Hepatocyte (in vitro differentiated cells): Measurements from ENCODE around the gene PAQR5. TPM values are rescaled to one million over a fixed set of nuclear protein-coding genes. Genes with fewer than 3 reads are reported as not detected.
"Not testable (repeated sequence)": the region's sequence is repeated elsewhere in the genome, so short reads cannot be mapped to it uniquely, and the experiment has no call there.

Source experiments
- DNase-seq: peaks from one replicate; pipeline ENCODE4 v3.0.0-alpha.2; 2016; ENCODE audit warnings: low spot score
- H2AFZ ChIP-seq: fragments of 200-600 bp; sonication (generic); 2 replicates; pipeline ENCODE4 v1.6.0; 2016; ENCODE audit warnings: antibody characterized with exemption, mild to moderate bottlenecking
- H3K27ac ChIP-seq: fragments of 200-600 bp; sonication (generic); 2 replicates; pipeline ENCODE4 v1.5.1; 2016; ENCODE audit warnings: mild to moderate bottlenecking
- H3K27me3 ChIP-seq: fragments of 200-600 bp; sonication (generic); 2 replicates; pipeline ENCODE4 v1.6.1; 2016
- H3K36me3 ChIP-seq: fragments of 200-600 bp; sonication (generic); replicated peaks from 2 replicates; pipeline ENCODE4 v1.5.1; 2016; ENCODE audit warnings: low read depth; ENCODE audit not compliant: insufficient read depth
- H3K4me1 ChIP-seq: fragments of 200-600 bp; sonication (generic); 2 replicates; pipeline ENCODE4 v1.5.1; 2016; ENCODE audit warnings: mild to moderate bottlenecking, moderate library complexity; ENCODE audit not compliant: insufficient read depth
- H3K4me2 ChIP-seq: fragments of 200-600 bp; sonication (generic); 2 replicates; pipeline ENCODE4 v1.6.0; 2016
- H3K4me3 ChIP-seq: fragments of 200-600 bp; sonication (generic); 2 replicates; pipeline ENCODE4 v1.5.1; 2016; ENCODE audit warnings: mild to moderate bottlenecking
- H3K79me2 ChIP-seq: fragments of 200-600 bp; sonication (generic); 2 replicates; pipeline ENCODE4 v1.6.0; 2017; ENCODE audit warnings: mild to moderate bottlenecking
- H3K9me2 ChIP-seq: fragments of 200-600 bp; sonication (generic); replicated peaks from 2 replicates; pipeline ENCODE4 v1.6.0; 2017; ENCODE audit warnings: mild to moderate bottlenecking; ENCODE audit not compliant: insufficient read depth
- H3K9me3 ChIP-seq: fragments of 200-600 bp; sonication (generic); 2 replicates; pipeline ENCODE4 v1.5.1; 2016; ENCODE audit warnings: low read depth, mild to moderate bottlenecking
- H4K20me1 ChIP-seq: fragments of 200-600 bp; sonication (generic); 2 replicates; pipeline ENCODE4 v1.6.0; 2016; ENCODE audit warnings: mild to moderate bottlenecking; ENCODE audit not compliant: insufficient read depth, poor library complexity, severe bottlenecking
- EZH2 ChIP-seq: fragments of 200-600 bp; sonication (generic); IDR thresholded peaks from 2 replicates; pipeline ENCODE4 v1.6.1; 2016; ENCODE audit warnings: antibody characterized with exemption, mild to moderate bottlenecking, borderline replicate concordance
- EZH2phosphoT487 ChIP-seq: fragments of 200-600 bp; sonication (generic); IDR thresholded peaks from one replicate; pipeline ENCODE4 v1.6.1; 2018; ENCODE audit warnings: antibody characterized with exemption, mild to moderate bottlenecking, low read depth, moderate library complexity; ENCODE audit not compliant: unreplicated experiment, severe bottlenecking
- WGBS: methylation state at CpG from one replicate; pipeline ENCODE4 v1.1.6; 2016; ENCODE audit warnings: low lambda C conversion rate; ENCODE audit errors: missing lambda C conversion rate; 5-methylcytosine and 5-hydroxymethylcytosine counted together
- polyA plus RNA-seq: library from polyadenylated mRNA; unstranded; fragments of >200 nt; fragmentation: Nextera tagmentation; extraction: Ambion mirVana; gene quantifications from 2 replicates; pipeline ENCODE4 v1.2.1, GENCODE V29; 2016
- total RNA-seq: library from RNA; depleted of rRNA; stranded (reverse); fragments of >200 nt; gene quantifications from 2 replicates; pipeline ENCODE4 v1.2.3, GENCODE V29; 2014
- TF ChIP-seq, protein P1 (sequence below): fragments of 200-600 bp; sonication (generic); IDR thresholded peaks from 2 replicates; pipeline ENCODE4 v1.5.1; 2016; ENCODE audit warnings: antibody characterized with exemption, mild to moderate bottlenecking; ENCODE audit not compliant: poor library complexity

The PAQR5 gene
- total and polyA plus RNA-seq, 2 experiments from 2014 or later: 2.1 to 2.8 TPM

- no peaks in the 10 kb centered on the region for H3K27me3 ChIP-seq
- no peaks in the 10 kb centered on the region for H4K20me1 ChIP-seq
- H3K9me3 ChIP-seq: no peaks in the 10 kb centered on the region
- H3K4me2 ChIP-seq: no peak overlapping the region
- no peaks in the 10 kb centered on the region for H3K36me3 ChIP-seq
- no peaks in the 10 kb centered on the region for H3K4me1 ChIP-seq
- TF ChIP-seq EZH2 (no peak), EZH2phosphoT487 (no peak)
- TF ChIP-seq, protein P1, sequence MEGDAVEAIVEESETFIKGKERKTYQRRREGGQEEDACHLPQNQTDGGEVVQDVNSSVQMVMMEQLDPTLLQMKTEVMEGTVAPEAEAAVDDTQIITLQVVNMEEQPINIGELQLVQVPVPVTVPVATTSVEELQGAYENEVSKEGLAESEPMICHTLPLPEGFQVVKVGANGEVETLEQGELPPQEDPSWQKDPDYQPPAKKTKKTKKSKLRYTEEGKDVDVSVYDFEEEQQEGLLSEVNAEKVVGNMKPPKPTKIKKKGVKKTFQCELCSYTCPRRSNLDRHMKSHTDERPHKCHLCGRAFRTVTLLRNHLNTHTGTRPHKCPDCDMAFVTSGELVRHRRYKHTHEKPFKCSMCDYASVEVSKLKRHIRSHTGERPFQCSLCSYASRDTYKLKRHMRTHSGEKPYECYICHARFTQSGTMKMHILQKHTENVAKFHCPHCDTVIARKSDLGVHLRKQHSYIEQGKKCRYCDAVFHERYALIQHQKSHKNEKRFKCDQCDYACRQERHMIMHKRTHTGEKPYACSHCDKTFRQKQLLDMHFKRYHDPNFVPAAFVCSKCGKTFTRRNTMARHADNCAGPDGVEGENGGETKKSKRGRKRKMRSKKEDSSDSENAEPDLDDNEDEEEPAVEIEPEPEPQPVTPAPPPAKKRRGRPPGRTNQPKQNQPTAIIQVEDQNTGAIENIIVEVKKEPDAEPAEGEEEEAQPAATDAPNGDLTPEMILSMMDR: no peak
- WGBS: 94% methylated on average over 10 of the region's 10 CpGs
- no peaks in the 10 kb centered on the region for H3K9me2 ChIP-seq
- H3K79me2 ChIP-seq: no peaks in the 10 kb centered on the region
- H2AFZ ChIP-seq: no peak overlapping the region
- H3K4me3 ChIP-seq: no peak overlapping the region
- DNase-seq: no peak
- H3K27ac ChIP-seq: no peak overlapping the region
Observed at GRCh38 chr15:69380726-69381105, 82.0 kb downstream of the PAQR5 start.

DNA sequence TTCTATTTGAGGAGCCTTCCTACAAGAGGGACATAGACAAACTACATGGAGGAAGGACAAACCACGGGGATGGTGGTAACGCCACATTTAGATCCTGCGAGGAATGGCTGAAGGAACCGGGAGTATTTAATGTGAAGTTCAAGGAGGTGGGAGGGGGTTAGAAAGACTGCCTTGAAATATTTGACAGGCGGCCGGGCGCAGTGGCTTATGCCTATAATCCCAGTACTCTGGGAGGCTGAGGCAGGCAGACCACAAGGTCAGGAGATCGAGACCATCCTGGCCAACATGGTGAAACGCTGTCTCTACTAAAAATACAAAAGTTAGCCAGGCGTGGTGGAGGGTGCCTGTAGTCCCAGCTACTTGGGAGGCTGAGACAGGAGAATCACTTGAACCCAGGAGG is 83.5 kb downstream of the PAQR5 start:
- H3K9me3 ChIP-seq, H3K4me3 ChIP-seq, H3K4me1 ChIP-seq, DNase-seq, H3K9me2 ChIP-seq, H4K20me1 ChIP-seq, H3K4me2 ChIP-seq, H3K36me3 ChIP-seq, H3K27me3 ChIP-seq, H3K27ac ChIP-seq, H3K79me2 ChIP-seq, H2AFZ ChIP-seq: not testable (repeated sequence)
- 93% methylated on average over 10 of the region's 10 CpGs for WGBS

- not testable (repeated sequence) for H2AFZ ChIP-seq, H4K20me1 ChIP-seq, H3K9me2 ChIP-seq, H3K4me2 ChIP-seq, H3K79me2 ChIP-seq, H3K27ac ChIP-seq, H3K27me3 ChIP-seq, H3K36me3 ChIP-seq, H3K9me3 ChIP-seq, DNase-seq, H3K4me3 ChIP-seq, H3K4me1 ChIP-seq
- WGBS: 90% methylated on average over 4 of the region's 18 CpGs
Observed at GRCh38 chr15:69384066-69384465, 85.4 kb downstream of the PAQR5 start.

GRCh38 chr15:69384626-69385598 is 86.2 kb downstream of the PAQR5 start:
- Histone ChIP-seq H3K79me2 (no peaks in the 10 kb centered on the region), H3K4me3 (no peak overlapping the region), H3K4me1 (no peaks in the 10 kb centered on the region), H3K27ac (no peak overlapping the region), H3K9me2 (no peaks in the 10 kb centered on the region), H3K4me2 (no peak overlapping the region), H4K20me1 (no peaks in the 10 kb centered on the region), H2AFZ (no peak overlapping the region), H3K36me3 (no peaks in the 10 kb centered on the region), H3K9me3 (no peaks in the 10 kb centered on the region), H3K27me3 (no peaks in the 10 kb centered on the region)
- no peak for DNase-seq
- TF ChIP-seq EZH2: no peak
- TF ChIP-seq, protein P1: no peak
- no peak for TF ChIP-seq EZH2phosphoT487
- WGBS: 86% methylated on average over 12 of the region's 12 CpGs
